HG03045 (cell line): Measurements from ENCODE around the gene NR0B1.

Source experiments
- ATAC-seq: cut with Tn5 transposase; IDR thresholded peaks from one replicate; pipeline ENCODE4 v1.9.1; 2021; ENCODE audit warnings: mild to moderate bottlenecking, moderate library complexity; ENCODE audit not compliant: unreplicated experiment

Gene NR0B1

DNA sequence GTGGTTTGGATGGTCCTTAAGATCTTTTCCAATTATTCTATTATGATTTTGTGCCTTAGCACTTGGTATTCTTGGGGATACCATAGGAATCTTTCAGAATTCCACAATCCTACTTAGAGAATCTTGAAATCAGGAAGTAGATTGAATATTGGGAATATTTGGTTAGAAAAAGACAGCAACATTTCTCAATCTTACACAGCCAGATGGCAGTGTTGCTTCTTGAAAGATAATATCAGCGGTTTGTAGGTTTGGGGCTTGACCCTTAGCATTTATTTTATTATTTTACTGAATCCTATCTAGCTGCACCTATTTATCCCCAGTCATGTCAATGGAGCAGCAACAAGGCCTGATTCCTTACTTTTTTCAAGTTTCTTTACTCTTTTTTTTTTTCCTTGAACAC is 33.7 kb downstream of the NR0B1 start:
- ATAC-seq = no peak

DNA sequence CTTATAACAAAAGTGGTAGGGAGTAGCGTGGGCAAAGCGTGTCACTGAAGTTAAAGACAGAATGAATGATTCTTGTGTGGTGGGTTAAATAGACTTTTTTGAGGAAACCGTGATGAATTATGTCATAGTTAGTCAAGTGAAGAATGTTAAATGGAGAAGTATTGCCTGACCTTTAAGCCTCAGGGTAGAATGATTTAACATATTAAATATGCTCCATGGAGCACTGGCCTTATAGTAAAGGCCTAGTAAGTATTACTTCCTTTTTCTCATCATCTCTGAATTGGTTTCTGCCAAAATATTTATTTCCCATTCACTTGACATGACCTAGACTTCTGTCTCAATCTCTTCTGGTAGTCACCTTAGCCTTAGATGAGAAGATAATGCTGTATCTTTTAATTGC is 38.6 kb downstream of the NR0B1 start:
- no peak for ATAC-seq

DNA sequence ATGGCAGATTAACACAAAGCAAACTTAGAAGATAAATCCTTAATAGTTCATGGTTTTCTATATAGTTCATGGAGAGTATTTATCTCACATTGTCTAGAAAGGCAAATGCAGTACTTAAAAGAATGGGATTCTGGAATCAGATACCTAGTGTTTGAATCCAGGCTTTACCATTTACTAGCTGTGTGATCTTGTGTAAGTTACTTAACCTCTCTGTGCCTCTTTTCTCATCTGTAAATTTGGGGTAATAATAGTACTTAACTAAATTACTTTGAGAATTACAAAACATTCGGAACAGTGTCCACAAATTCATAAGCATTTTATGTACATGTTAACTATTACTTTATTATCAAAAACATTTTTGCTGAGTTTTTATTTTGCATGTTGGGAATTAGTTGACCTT is 46.4 kb downstream of the NR0B1 start:
- no peak for ATAC-seq

DNA sequence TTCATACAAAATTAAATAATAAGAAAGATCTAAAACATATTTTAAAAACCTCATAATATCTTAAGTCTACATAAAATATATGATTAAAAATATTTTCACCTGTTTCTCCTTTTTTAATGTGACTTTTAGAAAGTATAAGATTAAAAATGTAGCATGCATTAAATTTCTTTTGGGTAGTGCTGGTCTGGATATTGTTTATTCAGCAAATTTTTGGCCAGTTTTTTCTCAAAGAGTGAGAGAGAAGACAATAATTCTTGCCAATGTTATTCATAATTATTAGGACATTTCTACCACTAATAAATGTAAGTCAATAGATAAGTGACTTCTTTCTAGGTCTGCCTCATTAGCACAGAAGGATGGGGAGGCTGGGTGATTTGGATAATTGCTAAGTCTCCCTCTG is 48.2 kb downstream of the NR0B1 start:
- no peak for ATAC-seq

DNA sequence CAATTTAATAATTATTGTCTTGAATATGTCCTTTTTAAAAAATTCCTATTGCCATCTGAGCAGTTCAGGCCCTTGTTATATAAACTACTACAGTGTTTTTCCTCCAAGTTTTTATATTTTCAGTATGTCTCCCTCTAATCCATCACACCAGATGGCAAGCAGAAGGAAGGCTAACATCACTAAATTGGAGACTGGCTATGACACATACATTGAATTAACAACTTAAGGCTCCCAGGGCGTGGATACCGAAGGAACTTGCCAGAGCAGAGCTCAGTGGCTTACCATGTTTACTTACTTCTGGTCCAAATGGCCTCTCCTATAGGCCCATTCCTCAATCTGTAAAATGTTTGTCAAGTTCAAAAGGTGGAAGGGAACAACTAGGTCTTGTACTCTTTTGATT is 49.3 kb downstream of the NR0B1 start:
- no peak for ATAC-seq
